Glutamatergic neuron (in vitro differentiated cells): ENCODE results near the gene MAP10. TPM values are rescaled to one million over a fixed set of nuclear protein-coding genes. Genes with fewer than 3 reads are reported as not detected.

Experiments used
- DNase-seq: peaks from one replicate; pipeline ENCODE4 v3.0.0; 2022
- H3K27ac Mint-ChIP-seq: one replicate; pipeline ENCODE4 v1.8.0; 2020; ENCODE audit warnings: mild to moderate bottlenecking, mixed read lengths, inconsistent platforms; ENCODE audit not compliant: unreplicated experiment
- H3K27me3 Mint-ChIP-seq: one replicate; pipeline ENCODE4 v1.8.0; 2020; ENCODE audit warnings: mild to moderate bottlenecking, moderate library complexity, mixed read lengths, inconsistent platforms; ENCODE audit not compliant: unreplicated experiment
- H3K36me3 Mint-ChIP-seq: one replicate; pipeline ENCODE4 v1.8.0; 2020; ENCODE audit warnings: mild to moderate bottlenecking, mixed read lengths, inconsistent platforms; ENCODE audit not compliant: unreplicated experiment
- H3K4me1 Mint-ChIP-seq: one replicate; pipeline ENCODE4 v1.8.0; 2020; ENCODE audit warnings: mild to moderate bottlenecking, low read depth, mixed read lengths, inconsistent platforms; ENCODE audit not compliant: unreplicated experiment
- H3K4me3 Mint-ChIP-seq: one replicate; pipeline ENCODE4 v1.8.0; 2020; ENCODE audit warnings: mild to moderate bottlenecking, mixed read lengths, inconsistent platforms; ENCODE audit not compliant: unreplicated experiment
- H3K9me3 Mint-ChIP-seq: one replicate; pipeline ENCODE4 v1.8.0; 2020; ENCODE audit warnings: mild to moderate bottlenecking, moderate library complexity, mixed read lengths, inconsistent platforms; ENCODE audit not compliant: unreplicated experiment
- total RNA-seq: library from RNA; stranded (reverse); fragmentation: NEBNext Ultra II Directional; extraction: Animal tissue kit (Norgen Biotek cat#: 25700); gene quantifications from one replicate; pipeline ENCODE4 v1.2.1, GENCODE V29; 2021; ENCODE audit not compliant: unreplicated experiment
- TF ChIP-seq, protein P1 (sequence below): fragments of 200-600 bp; sonication (generic); IDR thresholded peaks from one replicate; pipeline ENCODE4 v1.5.0; 2021; ENCODE audit not compliant: partially characterized antibody, unreplicated experiment

Gene MAP10
- total RNA-seq, 1 donor from 2014 or later: 3.6 TPM

DNA sequence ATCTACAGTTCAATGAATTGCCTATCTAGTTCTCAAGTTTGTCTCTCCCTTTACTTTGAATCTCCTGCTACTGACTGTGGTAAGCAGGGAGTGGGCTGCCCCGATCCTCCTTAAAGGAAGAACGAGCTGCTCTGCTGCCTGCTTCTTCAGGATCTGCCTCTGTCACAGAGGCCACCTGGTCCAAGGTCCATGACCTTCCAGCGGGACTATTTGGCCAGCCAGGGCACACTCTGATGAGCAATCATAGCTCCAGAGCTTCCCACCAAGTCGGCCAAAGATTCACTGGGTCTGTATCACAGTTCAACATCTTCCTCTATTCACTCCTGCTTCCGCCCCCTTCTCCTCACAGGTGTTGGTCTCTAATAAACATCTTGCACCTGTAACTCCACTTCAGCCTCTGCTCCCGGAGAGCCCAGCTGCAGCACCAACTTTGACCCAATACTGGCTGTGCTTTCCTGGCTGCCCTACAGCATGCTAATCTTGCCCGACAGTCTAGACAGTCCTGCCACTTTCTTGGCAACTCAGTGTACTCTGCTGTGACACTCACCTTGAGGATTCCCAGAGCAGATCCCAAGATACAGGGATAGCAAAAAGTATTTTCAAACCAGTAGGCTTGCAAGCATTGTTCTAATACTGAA, 16.9 kb upstream of the MAP10 start:
- no peaks in the 10 kb centered on the region for H3K9me3 Mint-ChIP-seq
- no peak overlapping the region for H3K4me3 Mint-ChIP-seq
- no peaks in the 10 kb centered on the region for H3K27me3 Mint-ChIP-seq
- TF ChIP-seq, protein P1, sequence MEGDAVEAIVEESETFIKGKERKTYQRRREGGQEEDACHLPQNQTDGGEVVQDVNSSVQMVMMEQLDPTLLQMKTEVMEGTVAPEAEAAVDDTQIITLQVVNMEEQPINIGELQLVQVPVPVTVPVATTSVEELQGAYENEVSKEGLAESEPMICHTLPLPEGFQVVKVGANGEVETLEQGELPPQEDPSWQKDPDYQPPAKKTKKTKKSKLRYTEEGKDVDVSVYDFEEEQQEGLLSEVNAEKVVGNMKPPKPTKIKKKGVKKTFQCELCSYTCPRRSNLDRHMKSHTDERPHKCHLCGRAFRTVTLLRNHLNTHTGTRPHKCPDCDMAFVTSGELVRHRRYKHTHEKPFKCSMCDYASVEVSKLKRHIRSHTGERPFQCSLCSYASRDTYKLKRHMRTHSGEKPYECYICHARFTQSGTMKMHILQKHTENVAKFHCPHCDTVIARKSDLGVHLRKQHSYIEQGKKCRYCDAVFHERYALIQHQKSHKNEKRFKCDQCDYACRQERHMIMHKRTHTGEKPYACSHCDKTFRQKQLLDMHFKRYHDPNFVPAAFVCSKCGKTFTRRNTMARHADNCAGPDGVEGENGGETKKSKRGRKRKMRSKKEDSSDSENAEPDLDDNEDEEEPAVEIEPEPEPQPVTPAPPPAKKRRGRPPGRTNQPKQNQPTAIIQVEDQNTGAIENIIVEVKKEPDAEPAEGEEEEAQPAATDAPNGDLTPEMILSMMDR: no peak
- H3K36me3 Mint-ChIP-seq: no peaks in the 10 kb centered on the region
- no peaks in the 10 kb centered on the region for H3K4me1 Mint-ChIP-seq
- no peak overlapping the region for H3K27ac Mint-ChIP-seq
- no peak for DNase-seq

GRCh38 chr1:232789651-232790050, 15.6 kb upstream of the MAP10 start:
- no peak for DNase-seq
- Mint-ChIP-seq H3K4me1 (peaks cover 2% of the 10 kb centered on the region), H3K27me3 (no peaks in the 10 kb centered on the region)

GRCh38 chr1:232792949-232793348, 12.3 kb upstream of the MAP10 start:
- no peaks in the 10 kb centered on the region for H3K9me3 Mint-ChIP-seq
- no peak for DNase-seq
- TF ChIP-seq, protein P1: no peak
- H3K27ac Mint-ChIP-seq: no peak overlapping the region
- H3K36me3 Mint-ChIP-seq: no peaks in the 10 kb centered on the region
- no peaks in the 10 kb centered on the region for H3K27me3 Mint-ChIP-seq
- H3K4me1 Mint-ChIP-seq: peaks cover 2% of the 10 kb centered on the region
- no peak overlapping the region for H3K4me3 Mint-ChIP-seq

More at GRCh38 chr1:232789651-232790050, 15.6 kb upstream of the MAP10 start:
- Mint-ChIP-seq H3K4me3 (no peak overlapping the region), H3K27ac (no peak overlapping the region), H3K9me3 (no peaks in the 10 kb centered on the region), H3K36me3 (no peaks in the 10 kb centered on the region)
- TF ChIP-seq, protein P1: no peak

- Mint-ChIP-seq H3K4me1 (peaks cover 2% of the 10 kb centered on the region), H3K27me3 (no peaks in the 10 kb centered on the region), H3K9me3 (no peaks in the 10 kb centered on the region), H3K27ac (no peak overlapping the region), H3K4me3 (no peak overlapping the region), H3K36me3 (no peaks in the 10 kb centered on the region)
- no peak for DNase-seq
- TF ChIP-seq, protein P1: no peak
Observed at GRCh38 chr1:232793944-232794343, 11.3 kb upstream of the MAP10 start.

DNA sequence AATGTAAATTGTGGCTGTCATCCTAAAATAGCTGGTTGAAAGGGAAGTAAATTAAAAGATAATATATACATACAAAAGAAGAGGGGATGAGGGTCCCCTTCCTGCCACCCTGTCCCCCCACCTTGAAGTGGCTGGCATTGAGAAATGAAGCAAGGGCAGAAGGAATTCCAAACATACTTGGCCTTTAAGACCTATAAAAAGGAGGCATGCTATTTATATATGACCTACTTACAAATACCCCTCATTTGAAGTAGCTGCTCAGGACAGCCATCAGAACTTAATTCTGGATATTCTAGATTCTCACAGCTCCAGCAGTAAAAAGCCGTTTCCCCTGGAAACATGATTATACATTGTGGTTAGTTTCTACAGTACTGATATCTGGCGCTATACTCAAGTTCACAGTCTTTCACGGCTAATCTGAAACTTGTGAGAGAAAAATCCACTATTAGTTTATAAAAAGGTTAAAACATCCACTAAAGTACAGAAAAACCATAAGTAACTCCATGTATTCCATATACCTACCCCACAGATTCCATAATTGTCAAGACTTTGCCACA, 9.6 kb upstream of the MAP10 start:
- H3K36me3 Mint-ChIP-seq: no peaks in the 10 kb centered on the region
- peaks cover 2% of the 10 kb centered on the region for H3K4me1 Mint-ChIP-seq
- no peaks in the 10 kb centered on the region for H3K27me3 Mint-ChIP-seq
- H3K27ac Mint-ChIP-seq: no peak overlapping the region
- DNase-seq: no peak
- no peak overlapping the region for H3K4me3 Mint-ChIP-seq
- H3K9me3 Mint-ChIP-seq: no peaks in the 10 kb centered on the region
- TF ChIP-seq, protein P1: no peak
